Loucy (cell line): ENCODE results near the gene RBBP8.

ENCODE experiments used
- H2AFZ ChIP-seq: fragments of 200-600 bp; sonication (generic); 2 replicates; pipeline ENCODE4 v1.6.0; 2016; ENCODE audit warnings: antibody characterized with exemption, mild to moderate bottlenecking, low read length, moderate library complexity
- H3F3A ChIP-seq: fragments of 200-600 bp; 2 replicates; pipeline ENCODE4 v1.6.0; 2016; ENCODE audit warnings: antibody characterized with exemption, low read depth, mild to moderate bottlenecking
- H3K27me3 ChIP-seq: fragments of 200-600 bp; sonication (generic); 2 replicates; pipeline ENCODE4 v1.6.1; 2014; ENCODE audit warnings: low read length, mild to moderate bottlenecking; ENCODE audit not compliant: insufficient read depth, poor library complexity, severe bottlenecking
- H3K36me3 ChIP-seq: fragments of 200-600 bp; sonication (generic); 2 replicates; pipeline ENCODE4 v1.6.1; 2016; ENCODE audit warnings: low read length; ENCODE audit not compliant: insufficient read depth
- H3K4me1 ChIP-seq: fragments of 200-600 bp; sonication (generic); 2 replicates; pipeline ENCODE4 v1.5.1; 2014; ENCODE audit warnings: low read length, mild to moderate bottlenecking; ENCODE audit not compliant: insufficient read depth, poor library complexity, severe bottlenecking
- H3K4me2 ChIP-seq: fragments of 200-600 bp; sonication (generic); 2 replicates; pipeline ENCODE4 v1.6.0; 2014; ENCODE audit warnings: antibody characterized with exemption, low read length, low read depth, mild to moderate bottlenecking; ENCODE audit not compliant: poor library complexity, severe bottlenecking
- H3K4me3 ChIP-seq: fragments of 200-600 bp; sonication (generic); 2 replicates; pipeline ENCODE4 v1.5.1; 2014; ENCODE audit warnings: low read length, mild to moderate bottlenecking, mixed read lengths; ENCODE audit not compliant: poor library complexity, severe bottlenecking
- H3K79me2 ChIP-seq: fragments of 200-600 bp; sonication (generic); 2 replicates; pipeline ENCODE4 v1.6.1; 2014; ENCODE audit warnings: low read length; ENCODE audit not compliant: insufficient read depth
- H3K9ac ChIP-seq: fragments of 200-600 bp; sonication (generic); 2 replicates; pipeline ENCODE4 v1.6.0; 2014; ENCODE audit warnings: mild to moderate bottlenecking, low read depth, low read length, moderate library complexity; ENCODE audit not compliant: poor library complexity, severe bottlenecking
- H3K9me2 ChIP-seq: fragments of 200-600 bp; sonication (generic); replicated peaks from 2 replicates; pipeline ENCODE4 v1.6.1; 2016; ENCODE audit warnings: low read depth, low read length, mixed read lengths
- H3K9me3 ChIP-seq: fragments of 200-600 bp; sonication (generic); 2 replicates; pipeline ENCODE4 v1.6.1; 2014; ENCODE audit warnings: mild to moderate bottlenecking, antibody characterized with exemption, low read length, low read depth; ENCODE audit not compliant: insufficient read depth
- H4K20me1 ChIP-seq: fragments of 200-600 bp; sonication (generic); 2 replicates; pipeline ENCODE4 v1.6.0; 2014; ENCODE audit warnings: antibody characterized with exemption, low read length, mild to moderate bottlenecking; ENCODE audit not compliant: insufficient read depth, poor library complexity, severe bottlenecking
- EZH2phosphoT487 ChIP-seq: fragments of 200-600 bp; IDR thresholded peaks from 2 replicates; pipeline ENCODE4 v1.6.1; 2018; ENCODE audit warnings: antibody characterized with exemption, mild to moderate bottlenecking, moderate library complexity, borderline replicate concordance
- TF ChIP-seq, protein P1 (sequence below): fragments of 200-600 bp; sonication (generic); conservative IDR thresholded peaks from 2 replicates; pipeline ENCODE4 v1.5.1; 2014; ENCODE audit warnings: mild to moderate bottlenecking, antibody characterized with exemption, low read length

Gene RBBP8

DNA sequence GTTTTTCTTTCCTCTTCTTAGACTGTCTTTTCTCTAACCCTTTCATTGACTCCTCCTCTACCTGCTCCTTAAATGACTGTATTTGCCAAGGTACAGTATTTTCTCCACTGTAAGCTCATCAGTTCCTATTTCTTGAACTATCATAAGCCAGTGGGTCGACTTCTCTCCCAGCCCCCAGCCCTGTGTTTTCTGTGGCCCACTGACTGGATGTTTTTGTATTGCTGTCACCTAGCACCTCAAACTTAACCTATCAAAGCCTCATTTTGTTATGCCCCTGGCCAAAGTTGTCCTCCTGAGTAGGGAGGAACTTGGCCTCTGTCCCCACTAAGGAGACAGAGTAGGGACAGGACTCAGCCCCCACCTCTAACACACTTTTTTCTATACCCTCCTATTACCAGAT is 136.8 kb downstream of the RBBP8 start:
- Histone ChIP-seq H3K9ac (no peak overlapping the region), H3K4me1 (peaks cover 63% of the 10 kb centered on the region), H3F3A (no peaks in the 10 kb centered on the region), H3K79me2 (no peaks in the 10 kb centered on the region), H3K36me3 (no peaks in the 10 kb centered on the region), H3K9me3 (no peaks in the 10 kb centered on the region), H2AFZ (no peak overlapping the region), H4K20me1 (no peaks in the 10 kb centered on the region), H3K9me2 (no peaks in the 10 kb centered on the region), H3K4me3 (no peak overlapping the region), H3K27me3 (no peaks in the 10 kb centered on the region), H3K4me2 (no peak overlapping the region)
- TF ChIP-seq EZH2phosphoT487: no peak
- TF ChIP-seq, protein P1, sequence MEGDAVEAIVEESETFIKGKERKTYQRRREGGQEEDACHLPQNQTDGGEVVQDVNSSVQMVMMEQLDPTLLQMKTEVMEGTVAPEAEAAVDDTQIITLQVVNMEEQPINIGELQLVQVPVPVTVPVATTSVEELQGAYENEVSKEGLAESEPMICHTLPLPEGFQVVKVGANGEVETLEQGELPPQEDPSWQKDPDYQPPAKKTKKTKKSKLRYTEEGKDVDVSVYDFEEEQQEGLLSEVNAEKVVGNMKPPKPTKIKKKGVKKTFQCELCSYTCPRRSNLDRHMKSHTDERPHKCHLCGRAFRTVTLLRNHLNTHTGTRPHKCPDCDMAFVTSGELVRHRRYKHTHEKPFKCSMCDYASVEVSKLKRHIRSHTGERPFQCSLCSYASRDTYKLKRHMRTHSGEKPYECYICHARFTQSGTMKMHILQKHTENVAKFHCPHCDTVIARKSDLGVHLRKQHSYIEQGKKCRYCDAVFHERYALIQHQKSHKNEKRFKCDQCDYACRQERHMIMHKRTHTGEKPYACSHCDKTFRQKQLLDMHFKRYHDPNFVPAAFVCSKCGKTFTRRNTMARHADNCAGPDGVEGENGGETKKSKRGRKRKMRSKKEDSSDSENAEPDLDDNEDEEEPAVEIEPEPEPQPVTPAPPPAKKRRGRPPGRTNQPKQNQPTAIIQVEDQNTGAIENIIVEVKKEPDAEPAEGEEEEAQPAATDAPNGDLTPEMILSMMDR: no peak

DNA sequence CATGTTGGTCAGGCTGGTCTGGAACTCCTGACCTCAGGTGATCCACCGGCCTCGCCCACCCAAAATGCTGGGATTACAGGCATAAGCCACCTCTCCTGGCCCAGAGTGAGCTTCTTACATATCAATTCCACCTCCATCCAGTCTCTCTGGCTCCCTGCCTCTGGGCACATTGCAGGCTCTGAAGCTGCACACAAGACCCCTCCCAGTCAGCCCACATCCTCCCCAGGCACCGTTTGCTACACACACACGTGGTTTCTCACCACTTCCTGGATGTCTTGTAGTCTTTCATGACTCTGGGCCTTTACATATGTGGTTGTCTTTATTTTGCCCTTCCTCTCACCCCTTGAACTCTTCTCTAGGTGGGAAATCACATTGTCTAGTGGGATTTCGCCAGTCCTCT is 138.2 kb downstream of the RBBP8 start:
- Histone ChIP-seq H3K9ac (peak overlapping the region; percentile 54), H3K9me3 (no peaks in the 10 kb centered on the region), H4K20me1 (no peaks in the 10 kb centered on the region), H3K4me3 (peak overlapping the region; percentile 37), H3K79me2 (no peaks in the 10 kb centered on the region), H3K4me1 (peaks cover 63% of the 10 kb centered on the region), H2AFZ (no peak overlapping the region), H3K27me3 (no peaks in the 10 kb centered on the region), H3K9me2 (no peaks in the 10 kb centered on the region), H3F3A (no peaks in the 10 kb centered on the region), H3K36me3 (no peaks in the 10 kb centered on the region), H3K4me2 (peak overlapping the region; percentile 74)
- TF ChIP-seq, protein P1: no peak
- no peak for TF ChIP-seq EZH2phosphoT487

DNA sequence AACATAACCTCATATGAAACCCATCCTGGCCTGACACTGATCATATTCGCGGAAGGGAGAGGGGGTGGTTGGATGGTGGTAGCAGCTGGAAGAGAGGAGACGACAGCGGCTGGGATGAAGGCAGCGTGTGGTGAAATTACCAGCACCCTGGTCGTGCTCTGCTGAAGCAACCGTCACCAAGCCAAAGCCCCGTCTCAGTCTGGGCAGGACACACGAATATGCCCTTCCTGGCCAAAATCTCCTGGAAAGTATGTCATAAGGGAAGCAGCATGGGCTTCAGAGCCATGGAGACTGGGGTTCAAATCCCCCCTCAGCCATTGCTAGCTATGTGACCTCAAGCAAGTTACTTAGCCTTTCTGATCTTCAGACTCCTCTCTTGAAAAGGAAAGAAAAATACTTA is 139.0 kb downstream of the RBBP8 start:
- TF ChIP-seq, protein P1: no peak
- TF ChIP-seq EZH2phosphoT487: no peak
- Histone ChIP-seq H2AFZ (no peak overlapping the region), H3F3A (no peaks in the 10 kb centered on the region), H3K9me2 (no peaks in the 10 kb centered on the region), H3K4me3 (peak overlapping the region; percentile 37), H3K36me3 (no peaks in the 10 kb centered on the region), H3K9me3 (no peaks in the 10 kb centered on the region), H3K9ac (no peak overlapping the region), H3K4me2 (peak overlapping the region; percentile 74), H3K27me3 (no peaks in the 10 kb centered on the region), H3K4me1 (peaks cover 63% of the 10 kb centered on the region), H3K79me2 (no peaks in the 10 kb centered on the region), H4K20me1 (no peaks in the 10 kb centered on the region)
